ENCODE measurements around the gene RYR2. TPM values are rescaled to one million over a fixed set of nuclear protein-coding genes. Genes with fewer than 3 reads are reported as not detected.

The RYR2 gene
- polyA plus RNA-seq, 2 of the 4 experiments (the other 2 are of a cell fraction) = 0.06 TPM; not detected in 1

DNA sequence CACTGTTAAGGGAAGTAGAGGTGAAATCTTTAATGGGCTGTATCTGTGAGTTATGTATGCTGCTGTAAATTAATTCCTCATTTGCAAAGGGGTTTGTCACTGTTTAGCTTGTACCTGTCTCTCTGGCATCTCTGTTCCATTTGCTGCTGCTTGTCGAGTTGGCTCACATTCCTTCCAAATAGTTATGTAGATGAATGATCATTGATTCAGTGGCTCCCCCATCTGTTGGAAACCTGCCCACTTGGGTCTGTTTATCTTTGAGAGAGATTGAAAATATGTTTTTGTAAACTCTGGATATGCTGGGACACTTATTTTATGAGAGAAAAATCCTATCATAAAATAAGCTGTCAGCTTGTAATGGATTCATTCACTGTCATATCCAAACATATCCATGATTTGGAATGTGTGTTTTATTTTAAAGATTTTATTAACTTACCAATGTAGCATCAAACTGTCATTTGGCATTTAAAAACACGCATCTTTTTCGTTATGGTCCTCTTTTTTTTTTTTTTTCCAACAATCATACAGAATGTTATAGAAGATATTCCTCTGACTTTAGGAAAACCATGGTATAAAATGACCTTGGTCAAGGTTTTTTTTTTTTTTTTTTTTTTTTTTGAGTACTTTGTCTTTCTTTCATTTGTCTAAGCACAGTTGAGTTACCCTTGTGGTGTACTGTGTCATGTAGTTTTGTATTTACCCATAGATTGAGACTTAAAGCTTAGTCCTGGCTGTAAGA, 3.5 kb downstream of the RYR2 start:
- CTCF ChIA-PET = no interaction called here
- H3K27ac ChIP-seq = no peak overlapping the region
- H3K4me3 ChIP-seq = no peak overlapping the region
- DNase-seq (ENCODE audit: low read depth in 1 of 2, low spot score in 1 of 2) = no peak
- no peaks in the 10 kb centered on the region for H3K9me3 ChIP-seq
- TF ChIP-seq CBX2 (IDR thresholded peaks at IDR 0.05; ENCODE audit: borderline replicate concordance, low read depth) (no peak), NFE2L2 (conservative IDR thresholded peaks at IDR 0.05; ENCODE audit: low read length) (no peak), POLR2AphosphoS2 (conservative IDR thresholded peaks at IDR 0.05; ENCODE audit: low read length) (no peak), SMC3 (IDR thresholded peaks at IDR 0.05) (no peak), NPAS2 (CRISPR knock-in tag; IDR thresholded peaks at IDR 0.05; ENCODE audit: borderline replicate concordance) (no peak), HMGXB4 (CRISPR knock-in tag; IDR thresholded peaks at IDR 0.05; ENCODE audit: borderline replicate concordance) (no peak), BHLHE40 (IDR thresholded peaks at IDR 0.05; ENCODE audit: low read depth, low read length) (no peak), ESRRA (IDR thresholded peaks at IDR 0.05; ENCODE audit: borderline replicate concordance, low read length) (no peak), ZNF302 (CRISPR knock-in tag; IDR thresholded peaks at IDR 0.05) (no peak), MAFK (IDR thresholded peaks at IDR 0.05; ENCODE audit: partially characterized antibody) (no peak), RNF2 (IDR thresholded peaks at IDR 0.05; ENCODE audit: borderline replicate concordance, low read depth) (no peak), RFX5 (IDR thresholded peaks at IDR 0.05) (no peak), ZSCAN20 (CRISPR knock-in tag; IDR thresholded peaks at IDR 0.05) (no peak), USF2 (IDR thresholded peaks at IDR 0.05) (no peak), NR3C1 (IDR thresholded peaks at IDR 0.05) (no peak), HDAC2 (IDR thresholded peaks at IDR 0.05) (no peak), FOXS1 (CRISPR knock-in tag; IDR thresholded peaks at IDR 0.05) (no peak), CBX8 (IDR thresholded peaks at IDR 0.05) (no peak), HOXB5 (CRISPR knock-in tag; IDR thresholded peaks at IDR 0.05) (no peak), HEYL (CRISPR knock-in tag; IDR thresholded peaks at IDR 0.05) (no peak)
- no peak for FAIRE-seq
- H3K4me2 ChIP-seq = no peak overlapping the region
- POLR2A ChIA-PET = no interaction called here
- no peak for ATAC-seq
- H3K4me1 ChIP-seq = peaks cover 8% of the 10 kb centered on the region; the same call in 2 of the 3 replicates
- 0% methylated on average over 3 of the region's 3 CpGs for WGBS (ENCODE audit: missing lambda C conversion rate)

DNA sequence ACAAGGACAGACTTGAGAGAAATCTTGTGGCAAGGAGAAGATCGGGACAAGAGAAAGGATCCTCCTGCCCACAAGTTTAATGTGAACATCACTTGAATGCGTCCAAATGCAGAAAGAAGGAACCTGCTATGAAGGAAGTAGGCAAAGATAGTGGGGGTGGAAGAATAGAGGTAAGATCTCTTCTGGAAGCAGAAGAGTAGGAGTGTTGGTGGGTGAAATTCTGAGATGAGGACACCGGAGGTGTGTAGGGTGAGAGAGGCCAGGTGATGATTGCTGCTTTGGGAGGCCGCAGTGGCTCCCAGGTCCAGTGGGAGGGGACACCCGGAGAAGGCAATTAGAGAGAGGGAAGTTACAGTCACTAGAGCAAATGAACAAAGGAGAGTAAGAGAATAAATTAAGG, 6.8 kb downstream of the RYR2 start:
- Histone ChIP-seq H3K4me2 (no peak overlapping the region), H3K9me3 (no peaks in the 10 kb centered on the region), H3K4me3 (no peak overlapping the region), H3K4me1 (no peaks in the 10 kb centered on the region), H3K27ac (no peak overlapping the region)
- DNase-seq (ENCODE audit: low read depth in 1 of 2, low spot score in 1 of 2) (no peak), ATAC-seq (no peak), FAIRE-seq (no peak)
- TF ChIP-seq CHD4 (IDR thresholded peaks at IDR 0.05; ENCODE audit: borderline replicate concordance) = no peak
- no peak for TF ChIP-seq HOXA7 (CRISPR knock-in tag; IDR thresholded peaks at IDR 0.05)
- TF ChIP-seq, protein P1, sequence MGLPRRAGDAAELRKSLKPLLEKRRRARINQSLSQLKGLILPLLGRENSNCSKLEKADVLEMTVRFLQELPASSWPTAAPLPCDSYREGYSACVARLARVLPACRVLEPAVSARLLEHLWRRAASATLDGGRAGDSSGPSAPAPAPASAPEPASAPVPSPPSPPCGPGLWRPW (IDR thresholded peaks at IDR 0.05) = no peak
- TF ChIP-seq HDAC2 (IDR thresholded peaks at IDR 0.05) = no peak
- TF ChIP-seq RFX5 (IDR thresholded peaks at IDR 0.05) = no peak
- POLR2A ChIA-PET = no interaction called here
- CTCF ChIA-PET = no interaction called here
- WGBS (ENCODE audit: missing lambda C conversion rate) = 13% methylated on average over 5 of the region's 5 CpGs

DNA sequence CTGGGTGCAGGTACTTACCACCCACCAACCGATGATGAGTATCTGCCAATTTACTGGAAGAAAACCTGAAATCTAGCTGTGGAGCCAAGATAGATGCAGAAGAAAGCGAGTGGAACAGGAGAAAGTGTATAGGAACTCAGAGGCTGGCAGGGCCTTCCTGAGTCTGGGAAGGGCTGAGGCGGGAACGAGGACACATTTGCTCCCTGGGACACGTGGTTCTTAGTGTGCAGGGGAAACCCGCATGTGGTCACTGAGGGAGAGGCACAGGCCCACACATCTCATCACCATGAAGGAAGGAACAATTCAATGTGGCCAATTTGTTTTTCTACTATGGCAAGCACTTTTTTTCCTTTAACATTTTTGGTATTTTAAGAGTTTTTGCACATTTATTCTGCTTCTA, 8.2 kb downstream of the RYR2 start:
- no peak overlapping the region for H3K4me3 ChIP-seq
- H3K4me1 ChIP-seq = no peaks in the 10 kb centered on the region
- H3K9me3 ChIP-seq = no peaks in the 10 kb centered on the region
- FAIRE-seq (no peak), ATAC-seq (no peak), DNase-seq (ENCODE audit: low read depth in 1 of 2, low spot score in 1 of 2) (no peak)
- CTCF ChIA-PET = no interaction called here
- 27% methylated on average over 6 of the region's 6 CpGs for WGBS (ENCODE audit: missing lambda C conversion rate)
- no peak for TF ChIP-seq PHF8 (IDR thresholded peaks at IDR 0.05; ENCODE audit: borderline replicate concordance, low read depth)
- no peak for TF ChIP-seq GATA3 (IDR thresholded peaks at IDR 0.05; ENCODE audit: borderline replicate concordance)
- no peak for TF ChIP-seq NPAS2 (CRISPR knock-in tag; IDR thresholded peaks at IDR 0.05; ENCODE audit: borderline replicate concordance)
- TF ChIP-seq CBX2 (IDR thresholded peaks at IDR 0.05; ENCODE audit: borderline replicate concordance, low read depth) = no peak
- no peak for TF ChIP-seq ZFP36 (IDR thresholded peaks at IDR 0.05; ENCODE audit: borderline replicate concordance, partially characterized antibody)
- no peak for TF ChIP-seq FOXS1 (CRISPR knock-in tag; IDR thresholded peaks at IDR 0.05)
- TF ChIP-seq ZNF302 (CRISPR knock-in tag; IDR thresholded peaks at IDR 0.05) = no peak
- TF ChIP-seq, protein P1 (IDR thresholded peaks at IDR 0.05) = no peak
- no peak for TF ChIP-seq CHD2 (IDR thresholded peaks at IDR 0.05; ENCODE audit: low read length, partially characterized antibody)
- no peak overlapping the region for H3K4me2 ChIP-seq
- POLR2A ChIA-PET = no interaction called here
- no peak overlapping the region for H3K27ac ChIP-seq

Measured in A549 (cell line).